SU-DHL-6 (cell line): ENCODE measurements around the gene HMCES.

Experiments used
- H2AFZ ChIP-seq: fragments of 200-600 bp; sonication (generic); 2 replicates; pipeline ENCODE4 v1.6.1; 2014; ENCODE audit warnings: low read depth, mild to moderate bottlenecking, moderate library complexity, mixed read lengths, antibody characterized with exemption, low read length; ENCODE audit not compliant: severe bottlenecking
- H3F3A ChIP-seq: fragments of 200-600 bp; shearing (Covaris generic); 2 replicates; pipeline ENCODE4 v1.6.0; 2016; ENCODE audit warnings: antibody characterized with exemption, mild to moderate bottlenecking; ENCODE audit not compliant: insufficient read depth
- H3K27ac ChIP-seq: fragments of 200-600 bp; sonication (generic); 2 replicates; pipeline ENCODE4 v1.5.1; 2016; ENCODE audit warnings: low read depth, mild to moderate bottlenecking, low read length, moderate library complexity, mixed read lengths
- H3K27me3 ChIP-seq: fragments of 200-600 bp; sonication (generic), shearing (Covaris generic); 2 replicates; pipeline ENCODE4 v1.6.0; 2014; ENCODE audit warnings: mild to moderate bottlenecking, low read length
- H3K36me3 ChIP-seq: fragments of 200-600 bp; sonication (generic); 2 replicates; pipeline ENCODE4 v1.6.1; 2014; ENCODE audit warnings: mild to moderate bottlenecking, low read length, mixed read lengths
- H3K4me2 ChIP-seq: fragments of 300-600, 200-600 bp; shearing (Covaris generic), sonication (generic); 2 replicates; pipeline ENCODE4 v1.6.0; 2014; ENCODE audit warnings: low read length, low read depth, mild to moderate bottlenecking; ENCODE audit not compliant: poor library complexity, severe bottlenecking
- H3K4me3 ChIP-seq: fragments of 200-600 bp; sonication (generic); 2 replicates; pipeline ENCODE4 v1.5.1; 2014; ENCODE audit warnings: antibody characterized with exemption, low read length, mild to moderate bottlenecking, mixed read lengths; ENCODE audit not compliant: insufficient read depth, poor library complexity, severe bottlenecking
- H3K79me2 ChIP-seq: fragments of 200-600 bp; sonication (generic); 2 replicates; pipeline ENCODE4 v1.6.1; 2014; ENCODE audit warnings: mild to moderate bottlenecking, low read length, moderate library complexity; ENCODE audit not compliant: insufficient read depth
- H3K9ac ChIP-seq: fragments of 200-600 bp; sonication (generic); 2 replicates; pipeline ENCODE4 v1.7.0; 2014; ENCODE audit warnings: mild to moderate bottlenecking, low read length
- H3K9me2 ChIP-seq: fragments of 200-600 bp; sonication (generic); replicated peaks from 2 replicates; pipeline ENCODE4 v1.6.1; 2014; ENCODE audit warnings: low read length; ENCODE audit not compliant: insufficient read depth
- H3K9me3 ChIP-seq: fragments of 200-600 bp; sonication (generic); 2 replicates; pipeline ENCODE4 v1.6.1; 2014; ENCODE audit warnings: low read length, mixed read lengths; ENCODE audit not compliant: insufficient read depth
- H4K20me1 ChIP-seq: fragments of 200-600 bp; sonication (generic); 2 replicates; pipeline ENCODE4 v1.6.1; 2014; ENCODE audit warnings: low read depth, mild to moderate bottlenecking, antibody characterized with exemption, low read length, moderate library complexity, mixed read lengths
- EZH2phosphoT487 ChIP-seq: fragments of 200-600 bp; sonication (generic), shearing (Covaris generic); conservative IDR thresholded peaks from 2 replicates; pipeline ENCODE4 v1.6.1; 2018; ENCODE audit warnings: mild to moderate bottlenecking, antibody characterized with exemption, low read length, moderate library complexity, mixed read lengths
- TF ChIP-seq, protein P1 (sequence below): fragments of 200-600 bp; sonication (generic); IDR thresholded peaks from one replicate; pipeline ENCODE4 v1.5.1; 2017; ENCODE audit warnings: antibody characterized with exemption, mild to moderate bottlenecking, low read length, moderate library complexity; ENCODE audit not compliant: insufficient read depth, poor library complexity, severe bottlenecking

HMCES gene

DNA sequence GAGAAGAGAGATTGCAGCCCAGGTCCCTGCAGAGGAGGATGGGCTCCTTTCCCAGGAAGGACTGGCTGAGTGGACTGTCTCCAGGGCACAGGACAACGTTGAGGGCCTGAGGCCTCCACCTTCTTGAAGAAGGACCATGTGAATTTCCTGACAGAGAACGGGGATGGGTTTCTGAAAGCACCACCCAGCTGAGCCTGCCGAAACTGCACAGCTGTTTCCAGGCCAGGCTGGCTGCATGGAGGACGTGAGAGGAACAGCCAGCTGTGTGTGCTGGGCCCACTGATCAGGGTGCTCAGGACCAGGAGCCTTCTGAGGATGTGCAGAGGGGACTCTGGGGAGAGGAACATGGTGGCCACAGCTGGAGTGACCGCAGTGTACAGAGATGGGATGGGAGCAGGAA lies 39.2 kb downstream of the HMCES start:
- no peak overlapping the region for H3K4me3 ChIP-seq
- no peaks in the 10 kb centered on the region for H3K27me3 ChIP-seq
- no peaks in the 10 kb centered on the region for H3K9me2 ChIP-seq
- no peak overlapping the region for H2AFZ ChIP-seq
- no peaks in the 10 kb centered on the region for H3K36me3 ChIP-seq
- no peak overlapping the region for H3K9ac ChIP-seq
- no peaks in the 10 kb centered on the region for H4K20me1 ChIP-seq
- H3F3A ChIP-seq = no peaks in the 10 kb centered on the region
- no peaks in the 10 kb centered on the region for H3K9me3 ChIP-seq
- H3K27ac ChIP-seq = no peak overlapping the region
- TF ChIP-seq, protein P1, sequence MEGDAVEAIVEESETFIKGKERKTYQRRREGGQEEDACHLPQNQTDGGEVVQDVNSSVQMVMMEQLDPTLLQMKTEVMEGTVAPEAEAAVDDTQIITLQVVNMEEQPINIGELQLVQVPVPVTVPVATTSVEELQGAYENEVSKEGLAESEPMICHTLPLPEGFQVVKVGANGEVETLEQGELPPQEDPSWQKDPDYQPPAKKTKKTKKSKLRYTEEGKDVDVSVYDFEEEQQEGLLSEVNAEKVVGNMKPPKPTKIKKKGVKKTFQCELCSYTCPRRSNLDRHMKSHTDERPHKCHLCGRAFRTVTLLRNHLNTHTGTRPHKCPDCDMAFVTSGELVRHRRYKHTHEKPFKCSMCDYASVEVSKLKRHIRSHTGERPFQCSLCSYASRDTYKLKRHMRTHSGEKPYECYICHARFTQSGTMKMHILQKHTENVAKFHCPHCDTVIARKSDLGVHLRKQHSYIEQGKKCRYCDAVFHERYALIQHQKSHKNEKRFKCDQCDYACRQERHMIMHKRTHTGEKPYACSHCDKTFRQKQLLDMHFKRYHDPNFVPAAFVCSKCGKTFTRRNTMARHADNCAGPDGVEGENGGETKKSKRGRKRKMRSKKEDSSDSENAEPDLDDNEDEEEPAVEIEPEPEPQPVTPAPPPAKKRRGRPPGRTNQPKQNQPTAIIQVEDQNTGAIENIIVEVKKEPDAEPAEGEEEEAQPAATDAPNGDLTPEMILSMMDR = no peak
- no peak for TF ChIP-seq EZH2phosphoT487
- H3K79me2 ChIP-seq = no peaks in the 10 kb centered on the region
- no peak overlapping the region for H3K4me2 ChIP-seq

DNA sequence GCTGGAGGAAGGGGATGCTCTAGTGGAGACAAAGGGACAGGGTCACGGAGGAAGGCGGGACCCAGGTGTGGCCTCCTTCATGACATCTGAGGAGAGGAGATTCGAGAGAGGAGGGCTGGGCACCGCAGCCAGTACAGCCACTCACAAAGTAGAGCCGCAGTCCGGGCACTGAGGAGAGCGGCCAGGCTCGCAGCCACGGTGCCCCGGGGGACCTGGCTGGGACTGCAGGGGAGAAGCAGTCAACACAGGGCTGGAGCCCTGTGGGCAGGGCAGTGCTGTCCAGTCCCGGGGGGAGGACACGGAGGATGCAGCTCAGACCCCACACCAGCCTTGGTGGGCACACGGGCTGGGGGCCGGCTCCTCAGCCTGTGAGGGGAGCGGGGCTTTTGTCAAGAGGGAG lies 40.3 kb downstream of the HMCES start:
- H3K9ac ChIP-seq = no peak overlapping the region
- H3K27me3 ChIP-seq = no peaks in the 10 kb centered on the region
- H3K79me2 ChIP-seq = no peaks in the 10 kb centered on the region
- H3K9me2 ChIP-seq = no peaks in the 10 kb centered on the region
- no peaks in the 10 kb centered on the region for H4K20me1 ChIP-seq
- no peak overlapping the region for H3K4me3 ChIP-seq
- H3K9me3 ChIP-seq = no peaks in the 10 kb centered on the region
- no peak overlapping the region for H2AFZ ChIP-seq
- H3K27ac ChIP-seq = no peak overlapping the region
- no peaks in the 10 kb centered on the region for H3F3A ChIP-seq
- H3K36me3 ChIP-seq = no peaks in the 10 kb centered on the region
- no peak overlapping the region for H3K4me2 ChIP-seq
- TF ChIP-seq, protein P1 = no peak
- no peak for TF ChIP-seq EZH2phosphoT487

DNA sequence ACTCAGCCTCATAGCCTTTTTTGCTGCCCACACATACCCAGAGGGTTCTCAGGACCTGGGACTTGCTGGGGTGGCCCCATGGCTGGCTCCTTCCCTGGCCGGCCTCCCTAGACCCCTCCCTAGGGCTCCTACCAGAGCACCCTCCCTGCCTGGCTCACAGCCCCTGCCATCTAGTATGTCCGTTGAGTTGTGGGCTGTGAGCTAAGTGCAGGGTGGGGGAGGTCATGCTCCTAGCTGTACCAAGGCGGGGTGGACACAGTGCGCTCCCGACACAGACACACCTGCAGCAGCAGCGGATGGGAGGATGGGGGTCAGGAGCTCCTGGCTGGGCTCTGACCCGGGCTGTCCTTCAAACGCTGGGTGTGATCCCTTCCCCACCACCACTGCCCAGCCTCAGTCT lies 41.6 kb downstream of the HMCES start:
- no peaks in the 10 kb centered on the region for H3K9me3 ChIP-seq

More for the DNA sequence above, 41.6 kb downstream of the HMCES start:
- H3K27ac ChIP-seq = no peak overlapping the region
- no peaks in the 10 kb centered on the region for H3F3A ChIP-seq
- H3K9ac ChIP-seq = no peak overlapping the region
- H3K36me3 ChIP-seq = no peaks in the 10 kb centered on the region
- no peak overlapping the region for H2AFZ ChIP-seq
- TF ChIP-seq EZH2phosphoT487 = no peak
- TF ChIP-seq, protein P1 = no peak
- H4K20me1 ChIP-seq = no peaks in the 10 kb centered on the region
- no peaks in the 10 kb centered on the region for H3K9me2 ChIP-seq
- H3K4me2 ChIP-seq = no peak overlapping the region
- H3K4me3 ChIP-seq = no peak overlapping the region
- no peaks in the 10 kb centered on the region for H3K27me3 ChIP-seq
- H3K79me2 ChIP-seq = no peaks in the 10 kb centered on the region
